ENCODE results near the gene LCP1. TPM values are rescaled to one million over a fixed set of nuclear protein-coding genes. Genes with fewer than 3 reads are reported as not detected.

Gene LCP1
- total and polyA plus RNA-seq, 2 of the 13 experiments (the other 11 are each of a cell fraction or from before 2014, with no cell fraction given) = 1.6 TPM

DNA sequence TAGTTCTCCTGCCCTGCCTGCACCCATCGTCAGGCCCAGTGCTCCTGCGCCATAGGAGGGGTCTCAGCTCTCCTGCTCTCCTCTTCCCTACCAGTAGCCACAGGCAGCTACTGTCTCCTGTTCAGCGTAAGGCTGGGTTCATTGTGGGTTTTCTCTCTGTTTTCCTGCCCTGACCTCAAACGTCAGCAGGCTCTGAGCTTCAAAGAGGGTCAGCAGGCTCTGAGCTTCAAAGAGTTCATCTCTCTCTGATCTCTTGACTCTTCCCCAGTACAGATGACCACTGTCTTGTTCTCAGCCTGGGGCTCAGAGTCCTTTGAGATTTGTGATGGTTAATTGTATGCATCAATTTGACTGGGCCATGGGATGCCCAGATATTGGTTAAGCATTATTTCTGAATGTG lies 72.5 kb downstream of the LCP1 start (continued):
- TF ChIP-seq, protein P1, sequence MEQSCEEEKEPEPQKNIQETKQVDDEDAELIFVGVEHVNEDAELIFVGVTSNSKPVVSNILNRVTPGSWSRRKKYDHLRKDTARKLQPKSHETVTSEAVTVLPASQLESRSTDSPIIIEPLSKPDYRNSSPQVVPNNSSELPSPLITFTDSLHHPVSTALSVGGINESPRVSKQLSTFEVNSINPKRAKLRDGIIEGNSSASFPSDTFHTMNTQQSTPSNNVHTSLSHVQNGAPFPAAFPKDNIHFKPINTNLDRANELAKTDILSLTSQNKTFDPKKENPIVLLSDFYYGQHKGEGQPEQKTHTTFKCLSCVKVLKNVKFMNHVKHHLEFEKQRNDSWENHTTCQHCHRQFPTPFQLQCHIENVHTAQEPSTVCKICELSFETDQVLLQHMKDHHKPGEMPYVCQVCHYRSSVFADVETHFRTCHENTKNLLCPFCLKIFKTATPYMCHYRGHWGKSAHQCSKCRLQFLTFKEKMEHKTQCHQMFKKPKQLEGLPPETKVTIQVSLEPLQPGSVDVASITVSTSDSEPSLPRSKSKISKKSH (CRISPR knock-in tag; IDR thresholded peaks at IDR 0.05; ENCODE audit: borderline replicate concordance) = no peak
- TF ChIP-seq, protein P2, sequence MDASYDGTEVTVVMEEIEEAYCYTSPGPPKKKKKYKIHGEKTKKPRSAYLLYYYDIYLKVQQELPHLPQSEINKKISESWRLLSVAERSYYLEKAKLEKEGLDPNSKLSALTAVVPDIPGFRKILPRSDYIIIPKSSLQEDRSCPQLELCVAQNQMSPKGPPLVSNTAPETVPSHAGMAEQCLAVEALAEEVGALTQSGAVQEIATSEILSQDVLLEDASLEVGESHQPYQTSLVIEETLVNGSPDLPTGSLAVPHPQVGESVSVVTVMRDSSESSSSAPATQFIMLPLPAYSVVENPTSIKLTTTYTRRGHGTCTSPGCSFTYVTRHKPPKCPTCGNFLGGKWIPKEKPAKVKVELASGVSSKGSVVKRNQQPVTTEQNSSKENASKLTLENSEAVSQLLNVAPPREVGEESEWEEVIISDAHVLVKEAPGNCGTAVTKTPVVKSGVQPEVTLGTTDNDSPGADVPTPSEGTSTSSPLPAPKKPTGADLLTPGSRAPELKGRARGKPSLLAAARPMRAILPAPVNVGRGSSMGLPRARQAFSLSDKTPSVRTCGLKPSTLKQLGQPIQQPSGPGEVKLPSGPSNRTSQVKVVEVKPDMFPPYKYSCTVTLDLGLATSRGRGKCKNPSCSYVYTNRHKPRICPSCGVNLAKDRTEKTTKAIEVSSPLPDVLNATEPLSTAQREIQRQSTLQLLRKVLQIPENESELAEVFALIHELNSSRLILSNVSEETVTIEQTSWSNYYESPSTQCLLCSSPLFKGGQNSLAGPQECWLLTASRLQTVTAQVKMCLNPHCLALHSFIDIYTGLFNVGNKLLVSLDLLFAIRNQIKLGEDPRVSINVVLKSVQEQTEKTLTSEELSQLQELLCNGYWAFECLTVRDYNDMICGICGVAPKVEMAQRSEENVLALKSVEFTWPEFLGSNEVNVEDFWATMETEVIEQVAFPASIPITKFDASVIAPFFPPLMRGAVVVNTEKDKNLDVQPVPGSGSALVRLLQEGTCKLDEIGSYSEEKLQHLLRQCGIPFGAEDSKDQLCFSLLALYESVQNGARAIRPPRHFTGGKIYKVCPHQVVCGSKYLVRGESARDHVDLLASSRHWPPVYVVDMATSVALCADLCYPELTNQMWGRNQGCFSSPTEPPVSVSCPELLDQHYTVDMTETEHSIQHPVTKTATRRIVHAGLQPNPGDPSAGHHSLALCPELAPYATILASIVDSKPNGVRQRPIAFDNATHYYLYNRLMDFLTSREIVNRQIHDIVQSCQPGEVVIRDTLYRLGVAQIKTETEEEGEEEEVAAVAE (CRISPR knock-in tag; IDR thresholded peaks at IDR 0.05; ENCODE audit: borderline replicate concordance) = no peak; the same call in 1 of the 2 replicates
- TF ChIP-seq NFE2L2 (IDR thresholded peaks at IDR 0.05; ENCODE audit: low read length) = no peak
- TF ChIP-seq ZFY (CRISPR knock-in tag; IDR thresholded peaks at IDR 0.05) = peak; percentile 38; the same call in 1 of the 2 replicates
- TF ChIP-seq, protein P3, sequence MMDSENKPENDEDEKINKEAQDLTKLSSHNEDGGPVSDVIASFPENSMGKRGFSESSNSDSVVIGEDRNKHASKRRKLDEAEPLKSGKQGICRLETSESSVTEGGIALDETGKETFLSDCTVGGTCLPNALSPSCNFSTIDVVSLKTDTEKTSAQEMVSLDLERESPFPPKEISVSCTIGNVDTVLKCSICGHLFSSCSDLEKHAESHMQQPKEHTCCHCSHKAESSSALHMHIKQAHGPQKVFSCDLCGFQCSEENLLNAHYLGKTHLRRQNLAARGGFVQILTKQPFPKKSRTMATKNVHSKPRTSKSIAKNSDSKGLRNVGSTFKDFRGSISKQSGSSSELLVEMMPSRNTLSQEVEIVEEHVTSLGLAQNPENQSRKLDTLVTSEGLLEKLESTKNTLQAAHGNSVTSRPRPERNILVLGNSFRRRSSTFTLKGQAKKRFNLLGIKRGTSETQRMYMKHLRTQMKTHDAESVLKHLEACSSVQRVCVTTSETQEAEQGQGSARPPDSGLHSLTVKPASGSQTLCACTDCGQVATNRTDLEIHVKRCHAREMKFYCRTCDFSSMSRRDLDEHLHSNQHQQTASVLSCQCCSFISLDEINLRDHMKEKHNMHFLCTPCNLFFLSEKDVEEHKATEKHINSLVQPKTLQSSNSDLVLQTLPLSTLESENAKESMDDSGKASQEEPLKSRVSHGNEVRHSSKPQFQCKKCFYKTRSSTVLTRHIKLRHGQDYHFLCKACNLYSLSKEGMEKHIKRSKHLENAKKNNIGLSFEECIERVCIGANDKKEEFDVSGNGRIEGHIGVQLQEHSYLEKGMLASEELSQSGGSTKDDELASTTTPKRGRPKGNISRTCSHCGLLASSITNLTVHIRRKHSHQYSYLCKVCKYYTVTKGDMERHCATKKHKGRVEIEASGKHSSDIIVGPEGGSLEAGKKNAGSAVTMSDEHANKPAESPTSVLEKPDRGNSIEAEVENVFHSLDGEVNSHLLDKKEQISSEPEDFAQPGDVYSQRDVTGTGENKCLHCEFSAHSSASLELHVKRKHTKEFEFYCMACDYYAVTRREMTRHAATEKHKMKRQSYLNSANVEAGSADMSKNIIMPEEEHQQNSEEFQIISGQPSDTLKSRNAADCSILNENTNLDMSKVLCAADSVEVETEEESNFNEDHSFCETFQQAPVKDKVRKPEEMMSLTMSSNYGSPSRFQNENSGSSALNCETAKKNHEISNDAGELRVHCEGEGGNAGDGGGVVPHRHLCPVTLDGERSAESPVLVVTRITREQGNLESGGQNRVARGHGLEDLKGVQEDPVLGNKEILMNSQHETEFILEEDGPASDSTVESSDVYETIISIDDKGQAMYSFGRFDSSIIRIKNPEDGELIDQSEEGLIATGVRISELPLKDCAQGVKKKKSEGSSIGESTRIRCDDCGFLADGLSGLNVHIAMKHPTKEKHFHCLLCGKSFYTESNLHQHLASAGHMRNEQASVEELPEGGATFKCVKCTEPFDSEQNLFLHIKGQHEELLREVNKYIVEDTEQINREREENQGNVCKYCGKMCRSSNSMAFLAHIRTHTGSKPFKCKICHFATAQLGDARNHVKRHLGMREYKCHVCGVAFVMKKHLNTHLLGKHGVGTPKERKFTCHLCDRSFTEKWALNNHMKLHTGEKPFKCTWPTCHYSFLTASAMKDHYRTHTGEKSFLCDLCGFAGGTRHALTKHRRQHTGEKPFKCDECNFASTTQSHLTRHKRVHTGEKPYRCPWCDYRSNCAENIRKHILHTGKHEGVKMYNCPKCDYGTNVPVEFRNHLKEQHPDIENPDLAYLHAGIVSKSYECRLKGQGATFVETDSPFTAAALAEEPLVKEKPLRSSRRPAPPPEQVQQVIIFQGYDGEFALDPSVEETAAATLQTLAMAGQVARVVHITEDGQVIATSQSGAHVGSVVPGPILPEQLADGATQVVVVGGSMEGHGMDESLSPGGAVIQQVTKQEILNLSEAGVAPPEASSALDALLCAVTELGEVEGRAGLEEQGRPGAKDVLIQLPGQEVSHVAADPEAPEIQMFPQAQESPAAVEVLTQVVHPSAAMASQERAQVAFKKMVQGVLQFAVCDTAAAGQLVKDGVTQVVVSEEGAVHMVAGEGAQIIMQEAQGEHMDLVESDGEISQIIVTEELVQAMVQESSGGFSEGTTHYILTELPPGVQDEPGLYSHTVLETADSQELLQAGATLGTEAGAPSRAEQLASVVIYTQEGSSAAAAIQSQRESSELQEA (CRISPR knock-in tag; IDR thresholded peaks at IDR 0.05; ENCODE audit: not compliant biosample characterization) = no peak
- TF ChIP-seq, protein P4, sequence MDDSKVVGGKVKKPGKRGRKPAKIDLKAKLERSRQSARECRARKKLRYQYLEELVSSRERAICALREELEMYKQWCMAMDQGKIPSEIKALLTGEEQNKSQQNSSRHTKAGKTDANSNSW (CRISPR knock-in tag; IDR thresholded peaks at IDR 0.05; ENCODE audit: borderline replicate concordance) = no peak
- TF ChIP-seq SOX5 (CRISPR knock-in tag; IDR thresholded peaks at IDR 0.05; ENCODE audit: borderline replicate concordance) = peak; percentile 91
- TF ChIP-seq FOXK2 (IDR thresholded peaks at IDR 0.05) = no peak
- TF ChIP-seq ZNF83 (CRISPR knock-in tag; IDR thresholded peaks at IDR 0.05; ENCODE audit: borderline replicate concordance) = no peak
- peak; percentile 88 for TF ChIP-seq RCOR2 (CRISPR knock-in tag; IDR thresholded peaks at IDR 0.05)
- TF ChIP-seq ELF3 (CRISPR knock-in tag; IDR thresholded peaks at IDR 0.05) = peak; percentile 68
- 0 out of 2 replicates have a peak, but pooled peaks have one; percentile 34 for TF ChIP-seq SP4 (CRISPR knock-in tag; IDR thresholded peaks at IDR 0.05)
- TF ChIP-seq MED1 (CRISPR knock-in tag; IDR thresholded peaks at IDR 0.05) = peak; percentile 91
- no peak for TF ChIP-seq ZBTB1 (CRISPR knock-in tag; IDR thresholded peaks at IDR 0.05; ENCODE audit: borderline replicate concordance)
- TF ChIP-seq ARID2 (CRISPR knock-in tag; IDR thresholded peaks at IDR 0.05; ENCODE audit: borderline replicate concordance) = no peak
- no peak for TF ChIP-seq ZNF766 (CRISPR knock-in tag; IDR thresholded peaks at IDR 0.05; ENCODE audit: borderline replicate concordance)
- no peak for TF ChIP-seq ZFP41 (CRISPR knock-in tag; IDR thresholded peaks at IDR 0.05; ENCODE audit: borderline replicate concordance)
